Stimulated activated CD4-positive, alpha-beta T cell treated with anti-CD3 and anti-CD28 coated beads, Interleukin-15, amount 100 ng/mL, for 24 hours (primary cell): ENCODE results near the gene PRKCZ.
"Not testable (repeated sequence)": the region's sequence is repeated elsewhere in the genome, so short reads cannot be mapped to it uniquely, and the experiment has no call there.

Experiments used
- DNase-seq: peaks from one replicate; pipeline ENCODE4 v3.0.0-alpha.2; 2020

Gene PRKCZ

DNA sequence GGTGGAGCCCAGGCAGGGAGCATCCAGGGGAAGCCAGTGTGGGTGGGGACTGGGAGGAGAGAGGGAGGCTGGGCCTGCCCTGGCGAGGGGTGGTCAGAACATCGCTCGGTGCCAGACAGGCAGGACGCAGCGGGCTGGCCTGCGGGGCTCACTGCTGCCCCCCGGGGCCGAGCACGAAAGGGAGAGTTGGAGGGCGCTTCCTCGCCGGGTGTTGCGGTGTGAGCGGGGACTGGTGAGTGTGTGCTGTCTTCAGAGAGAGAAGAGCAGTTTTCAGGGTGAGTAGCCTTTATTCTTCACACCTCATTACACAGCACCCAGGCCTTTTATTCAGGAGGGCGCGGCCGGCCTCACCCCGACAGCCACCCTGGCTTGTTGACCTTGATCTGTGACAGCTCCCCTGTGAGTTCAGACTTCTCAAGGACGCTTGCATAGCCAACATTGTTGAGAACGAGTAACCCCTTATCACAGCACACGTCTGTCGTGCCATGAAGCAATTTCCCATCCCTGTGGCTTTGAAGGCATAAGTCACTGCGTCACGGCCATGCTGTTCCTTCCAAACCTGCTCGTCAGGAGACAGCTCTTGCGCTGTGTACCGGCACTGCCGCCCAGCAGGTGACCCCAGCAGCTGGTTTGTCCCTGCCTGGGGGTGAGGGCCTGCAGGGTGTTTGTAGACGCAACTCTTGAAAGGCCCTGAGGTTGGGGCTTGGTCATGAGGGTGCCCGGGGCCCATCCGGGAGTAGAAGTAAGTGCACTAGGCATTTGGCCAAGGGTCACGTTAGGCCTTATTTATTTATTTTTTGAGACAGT, 54.6 kb downstream of the PRKCZ start:
- no peak for DNase-seq

DNA sequence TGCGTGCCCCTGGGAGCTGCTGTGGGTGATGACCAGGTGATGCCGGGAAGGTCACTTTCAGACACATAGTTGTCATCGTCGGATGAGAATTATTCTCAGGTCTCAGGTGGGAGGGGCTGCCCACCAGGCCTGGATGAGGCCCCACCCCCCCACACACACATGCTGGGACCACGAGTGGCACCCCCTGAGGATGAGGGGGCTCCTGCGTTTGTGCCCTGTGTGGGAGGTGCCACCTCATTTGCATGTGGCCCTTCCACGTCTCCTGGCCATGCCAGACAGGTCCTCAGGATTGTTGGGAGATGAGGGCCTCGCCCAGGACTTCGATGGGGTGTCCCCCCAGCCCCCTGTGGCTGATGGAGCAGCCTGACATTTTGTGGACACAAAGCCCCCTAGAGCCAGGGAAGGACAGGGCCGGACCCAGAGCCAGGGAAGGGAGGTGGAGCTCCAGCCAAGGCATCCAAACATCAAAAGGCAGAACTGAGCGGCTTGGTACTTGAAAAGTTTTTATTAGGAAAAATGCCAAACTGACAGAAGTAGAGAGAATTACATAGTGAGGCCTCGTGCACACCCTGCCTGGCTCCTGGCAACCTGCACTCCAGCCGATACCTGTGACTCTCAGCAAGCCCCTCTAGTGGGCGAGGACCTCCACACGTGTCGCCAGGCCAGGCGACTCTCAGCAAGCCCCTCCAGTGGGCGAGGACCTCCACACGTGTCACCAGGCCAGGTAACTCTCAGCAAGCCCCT, 55.7 kb downstream of the PRKCZ start:
- no peak for DNase-seq

DNA sequence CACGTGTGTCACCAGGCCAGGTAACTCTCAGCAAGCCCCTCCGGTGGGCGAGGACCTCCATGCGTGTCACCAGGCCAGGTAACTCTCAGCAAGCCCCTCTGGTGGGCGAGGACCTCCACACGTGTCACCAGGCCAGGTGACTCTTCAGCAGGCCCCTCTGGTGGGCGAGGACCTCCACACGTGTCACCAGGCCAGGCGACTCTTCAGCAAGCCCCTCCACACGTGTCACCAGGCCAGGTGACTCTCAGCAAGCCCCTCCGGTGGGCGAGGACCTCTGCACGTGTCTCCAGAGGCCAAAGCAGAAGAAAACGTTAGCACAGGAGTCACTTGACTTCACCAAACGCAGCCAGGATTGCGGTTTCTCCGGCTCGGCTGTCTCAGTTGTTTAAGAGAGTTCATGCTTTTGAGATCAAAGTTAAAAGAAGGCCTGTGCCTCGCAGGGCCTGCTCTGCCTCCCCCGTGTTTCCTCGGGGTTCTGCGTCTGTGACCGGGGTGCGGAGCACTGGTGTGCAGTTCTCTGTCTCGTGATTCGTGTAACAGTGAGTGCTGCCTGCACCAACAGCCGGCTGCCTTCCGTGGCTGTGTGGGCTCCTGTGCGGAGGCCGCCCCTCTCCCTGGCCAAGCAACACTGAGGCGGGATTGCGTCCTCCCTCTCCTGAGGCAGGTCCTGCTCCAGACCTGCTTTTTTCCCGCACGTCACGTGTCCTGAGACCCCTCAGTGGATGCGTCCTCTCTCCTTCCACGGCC, 56.6 kb downstream of the PRKCZ start:
- DNase-seq: no peak

DNA sequence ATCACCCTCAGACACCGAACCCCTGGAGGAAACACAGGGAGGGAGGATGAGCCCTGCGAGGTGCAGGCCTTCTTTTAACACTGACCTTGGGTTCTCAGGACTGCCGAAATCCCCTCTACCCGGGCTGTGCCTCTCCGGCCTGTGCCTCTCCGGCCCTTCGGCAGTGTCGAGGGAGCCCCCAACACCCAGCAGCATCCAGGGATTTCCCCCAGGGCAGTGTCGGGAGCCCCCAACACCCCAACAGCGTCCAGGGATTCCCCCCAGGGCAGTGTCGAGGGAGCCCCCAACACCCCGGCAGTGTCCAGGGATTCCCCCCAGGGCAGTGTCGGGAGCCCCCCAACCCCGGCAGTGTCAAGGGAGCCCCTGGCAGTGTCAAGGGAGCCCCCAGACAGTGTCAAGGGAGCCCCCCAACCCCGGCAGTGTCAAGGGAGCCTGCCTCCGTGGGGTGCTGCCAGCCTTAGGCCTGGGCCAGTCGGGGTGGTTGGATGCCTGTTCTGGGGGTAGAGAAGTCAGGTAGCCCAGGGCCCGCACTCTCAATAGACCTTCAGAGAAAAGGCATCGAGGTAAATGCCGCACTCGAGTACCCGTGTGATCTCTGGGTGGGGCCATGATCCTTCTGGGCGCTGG, 57.5 kb downstream of the PRKCZ start:
- DNase-seq: no peak

DNA sequence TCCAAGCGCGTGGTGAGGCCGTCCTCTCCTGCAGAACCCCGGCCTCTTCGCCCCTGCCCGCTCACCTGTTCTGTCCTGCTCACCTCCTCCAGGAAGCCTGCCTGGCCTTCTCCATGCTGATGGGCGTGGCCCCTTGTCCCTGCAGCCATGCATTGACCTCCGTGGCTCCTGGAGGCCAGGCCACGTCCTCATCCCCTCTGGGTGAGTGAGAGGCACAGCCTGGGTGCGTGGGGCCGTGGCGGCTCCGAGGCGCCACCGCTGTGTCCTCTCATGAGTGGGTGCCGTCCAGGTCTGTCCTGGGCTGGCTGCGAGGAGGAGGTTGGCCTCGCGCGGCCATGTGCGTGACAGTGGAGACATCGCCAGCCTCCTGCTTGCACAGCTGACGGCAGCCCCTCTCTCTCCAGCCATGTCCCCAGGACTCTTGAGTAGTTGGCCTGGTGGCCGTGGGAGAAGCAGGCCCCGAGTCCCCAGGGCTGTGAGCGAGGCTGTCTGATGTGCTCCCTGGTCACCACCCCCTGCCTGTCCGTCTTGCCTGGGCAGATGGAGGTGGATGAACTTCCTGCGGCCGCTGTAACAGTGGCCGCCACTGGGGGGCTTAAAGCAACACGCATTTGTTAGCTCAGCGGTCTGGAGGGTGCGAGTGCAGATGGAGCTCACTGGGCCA, 58.1 kb downstream of the PRKCZ start:
- no peak for DNase-seq

DNA sequence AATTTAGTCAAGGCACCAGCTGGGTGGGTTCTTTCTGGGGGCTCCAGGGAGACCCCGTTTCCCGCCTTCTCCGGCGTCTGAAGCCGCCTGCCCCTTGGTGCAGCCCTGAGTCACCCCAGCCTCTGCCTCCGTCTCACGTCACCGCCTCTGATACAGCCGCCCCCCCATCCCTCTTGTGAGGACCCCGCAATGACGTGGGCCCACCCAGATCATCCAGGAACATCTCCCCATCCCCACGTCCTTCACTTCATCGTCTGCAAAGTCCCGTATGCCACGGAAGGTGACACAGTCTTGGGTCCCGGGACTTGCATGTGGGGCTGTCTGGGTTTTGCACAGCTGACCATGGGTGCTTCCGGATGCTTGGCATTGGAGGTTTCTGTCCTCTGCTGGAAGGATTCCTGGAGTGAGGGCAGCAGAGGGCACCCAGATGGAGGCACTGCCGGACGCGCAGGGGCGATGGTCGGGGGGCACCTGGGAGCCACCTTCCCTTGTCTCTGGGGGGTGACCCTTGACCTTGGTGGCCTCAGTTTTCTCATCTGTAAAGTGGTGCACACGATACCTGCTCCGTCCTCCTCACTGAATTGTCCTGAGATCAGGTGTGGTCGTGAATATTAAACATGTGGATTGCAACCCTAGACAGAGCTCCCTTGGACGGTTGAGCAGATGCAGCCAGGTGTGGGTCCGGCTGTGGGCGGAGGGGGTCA, 58.8 kb downstream of the PRKCZ start:
- DNase-seq: no peak

DNA sequence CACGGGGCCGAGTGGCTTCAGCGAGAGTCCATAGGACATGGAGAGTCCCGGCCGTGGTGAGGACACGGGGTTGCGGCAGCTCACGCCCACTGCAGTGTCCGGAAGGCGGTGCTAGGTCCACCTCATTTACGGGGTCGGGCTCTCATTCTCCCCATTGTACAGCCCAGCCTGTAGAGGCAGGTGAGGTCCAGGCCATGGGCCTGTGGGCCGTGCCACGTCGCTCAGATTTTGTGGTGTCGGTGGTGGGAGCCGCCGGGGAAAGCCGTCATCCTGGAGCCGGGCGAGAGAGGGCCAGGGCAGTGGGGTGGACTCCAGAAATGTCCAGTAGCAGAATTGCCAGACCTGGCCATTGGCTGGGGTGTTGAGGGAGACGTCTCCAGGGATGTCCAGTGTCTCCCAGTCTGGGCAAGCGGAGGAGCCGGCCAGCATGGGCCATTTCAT, 59.4 kb downstream of the PRKCZ start:
- DNase-seq: no peak

DNA sequence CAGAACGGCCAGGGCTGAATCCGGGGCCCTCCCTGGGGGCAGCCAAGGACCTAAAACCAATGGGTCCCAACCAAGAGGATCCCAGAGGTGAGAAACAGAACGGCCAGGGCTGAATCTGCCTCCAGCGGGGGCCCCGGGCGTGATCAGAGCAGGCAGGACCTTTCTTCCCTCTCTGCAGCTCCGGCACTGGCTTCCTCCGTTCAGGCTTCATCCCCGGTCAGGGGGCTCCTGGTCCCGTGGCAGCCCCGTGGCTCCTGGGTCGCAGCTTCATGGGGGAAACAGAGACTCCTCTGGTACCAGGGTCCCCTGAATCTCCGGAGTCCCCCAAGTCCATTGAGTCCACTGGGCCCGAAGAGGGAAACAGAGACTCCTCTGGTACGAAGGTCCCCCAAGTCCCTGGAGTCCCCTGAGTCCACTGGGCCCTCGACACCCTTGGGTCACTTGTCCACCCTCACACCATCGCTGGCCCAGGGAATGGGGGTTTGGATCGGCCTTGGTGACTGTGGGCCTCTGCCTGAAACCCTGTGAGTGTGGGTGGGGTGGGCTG, 60.1 kb downstream of the PRKCZ start:
- DNase-seq: no peak

DNA sequence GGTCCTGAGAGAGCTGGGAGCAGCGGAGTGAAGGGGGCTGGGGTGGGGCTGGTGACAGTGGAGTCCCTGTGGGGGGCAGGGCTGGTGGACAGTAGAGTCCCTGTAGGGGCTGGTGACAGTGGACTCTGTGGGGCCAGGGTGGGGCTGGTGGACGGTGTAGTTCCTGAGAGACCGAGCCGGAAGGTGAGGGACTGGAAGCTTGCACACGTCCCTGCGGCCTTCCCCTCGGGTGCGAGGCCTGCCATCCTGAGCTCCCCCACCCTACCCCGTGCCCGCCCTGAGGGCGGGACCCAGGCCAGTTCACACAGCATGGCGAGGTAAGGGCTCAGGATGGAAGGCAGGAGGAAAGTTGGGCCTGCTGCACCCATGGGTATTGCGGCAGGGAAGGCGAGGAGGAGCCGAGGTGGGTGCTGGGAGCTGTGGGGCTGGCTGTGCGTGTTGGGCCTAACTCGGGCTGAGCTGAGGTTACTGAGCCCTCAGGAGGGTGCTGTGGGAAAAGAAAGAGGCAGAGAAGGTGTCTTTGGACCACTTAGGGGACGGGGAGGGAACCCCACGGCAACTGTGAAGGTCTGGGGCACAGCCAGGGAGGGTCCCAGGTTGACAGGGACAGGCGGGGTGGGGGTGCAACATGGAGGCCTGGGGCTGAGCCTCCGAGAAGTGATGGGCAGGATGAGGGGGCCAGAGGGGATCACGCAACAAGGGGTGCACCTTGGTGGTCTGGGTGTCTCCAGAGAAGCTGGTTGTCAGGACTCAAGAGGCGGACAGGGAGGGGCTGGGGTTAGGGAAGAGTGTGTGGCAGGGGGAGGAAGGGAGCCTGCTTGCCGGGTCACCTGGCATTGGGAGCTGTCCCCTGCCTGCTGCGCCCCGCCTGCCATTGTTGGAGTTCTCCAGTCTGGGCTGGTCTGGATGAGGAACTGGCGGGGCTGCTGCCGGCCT, 60.8 kb downstream of the PRKCZ start:
- DNase-seq: no peak

DNA sequence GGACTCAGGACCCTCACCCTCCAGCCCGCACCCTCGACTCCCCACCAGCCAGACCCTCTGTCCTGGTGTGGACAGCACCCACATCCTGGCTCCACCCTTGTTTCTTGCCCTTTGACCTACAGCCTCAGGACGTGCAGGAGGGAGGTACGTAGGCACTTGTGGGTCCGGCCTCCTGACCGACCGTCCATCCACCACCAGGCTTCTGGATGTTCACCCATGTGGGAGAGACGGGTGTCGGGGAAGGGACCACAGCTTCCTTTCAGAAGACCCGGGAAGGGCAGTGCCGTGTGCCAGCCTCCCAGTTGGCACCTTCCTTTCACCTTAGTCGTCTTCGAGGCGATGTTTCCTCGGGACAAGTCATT, 61.4 kb downstream of the PRKCZ start:
- no peak for DNase-seq

DNA sequence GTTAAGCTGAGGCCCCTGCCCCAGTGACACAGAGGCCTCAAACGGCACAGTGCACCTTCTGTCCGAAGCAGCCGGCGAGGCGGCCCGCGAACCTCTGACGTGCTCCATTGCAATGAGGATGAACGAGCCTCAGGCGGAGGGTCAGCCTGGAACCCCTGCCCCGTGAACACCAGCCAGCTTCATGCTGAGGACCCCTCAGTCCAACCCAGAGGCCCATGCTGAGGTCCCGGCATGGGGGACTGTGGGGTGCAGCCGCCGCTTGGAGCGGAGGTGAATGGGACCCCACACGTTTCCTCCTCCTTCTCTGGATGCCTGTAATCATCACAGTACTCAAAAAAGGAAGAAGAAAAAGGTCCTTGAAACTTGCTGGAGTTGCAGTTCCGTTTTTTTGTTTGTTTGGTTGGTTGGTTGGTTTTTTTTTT, 62.1 kb downstream of the PRKCZ start:
- DNase-seq: no peak

DNA sequence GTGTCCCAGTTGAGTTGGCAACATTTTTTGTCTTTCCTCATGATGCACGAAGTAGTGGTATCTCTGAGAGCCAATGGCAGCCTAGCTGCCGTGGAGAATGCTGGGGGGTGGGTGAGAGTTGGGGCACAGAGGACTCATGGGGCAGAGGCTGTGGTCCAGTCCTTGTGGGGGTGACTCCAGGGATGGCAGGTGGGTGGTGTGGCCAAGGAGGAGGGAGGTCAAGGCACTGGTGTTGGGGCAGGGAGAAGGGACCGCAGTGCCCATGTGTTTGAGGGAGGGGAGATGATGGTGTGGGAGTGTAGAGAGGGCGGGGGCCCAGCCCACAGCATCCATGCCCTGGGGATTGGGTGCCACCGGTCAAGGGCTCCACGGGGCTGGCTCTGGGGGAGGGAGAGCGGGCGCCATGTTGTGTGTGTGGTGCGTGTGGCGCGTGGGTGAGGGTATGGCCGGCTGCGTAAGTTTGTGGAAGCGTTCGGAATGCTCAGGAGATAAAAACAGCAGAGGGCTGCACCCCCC, 63.5 kb downstream of the PRKCZ start:
- no peak for DNase-seq

DNA sequence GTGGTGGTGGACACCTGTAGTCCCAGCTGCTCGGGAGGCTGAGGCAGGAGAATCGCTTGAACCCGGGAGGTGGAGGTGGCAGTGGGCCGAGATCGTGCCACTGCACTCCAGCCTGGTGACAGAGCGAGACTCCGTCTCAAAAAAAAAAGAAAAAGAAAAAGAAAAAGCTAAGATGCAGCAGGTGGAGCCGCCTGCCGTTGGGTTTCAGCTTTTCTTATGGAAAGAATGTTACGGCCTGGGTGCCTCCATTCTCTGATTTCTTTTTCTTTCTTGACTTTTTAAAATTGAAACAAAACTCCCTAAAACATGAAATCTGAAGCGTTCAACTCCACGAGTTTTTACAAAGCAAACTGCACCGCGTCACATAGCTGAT, 64.4 kb downstream of the PRKCZ start:
- not testable (repeated sequence) for DNase-seq

DNA sequence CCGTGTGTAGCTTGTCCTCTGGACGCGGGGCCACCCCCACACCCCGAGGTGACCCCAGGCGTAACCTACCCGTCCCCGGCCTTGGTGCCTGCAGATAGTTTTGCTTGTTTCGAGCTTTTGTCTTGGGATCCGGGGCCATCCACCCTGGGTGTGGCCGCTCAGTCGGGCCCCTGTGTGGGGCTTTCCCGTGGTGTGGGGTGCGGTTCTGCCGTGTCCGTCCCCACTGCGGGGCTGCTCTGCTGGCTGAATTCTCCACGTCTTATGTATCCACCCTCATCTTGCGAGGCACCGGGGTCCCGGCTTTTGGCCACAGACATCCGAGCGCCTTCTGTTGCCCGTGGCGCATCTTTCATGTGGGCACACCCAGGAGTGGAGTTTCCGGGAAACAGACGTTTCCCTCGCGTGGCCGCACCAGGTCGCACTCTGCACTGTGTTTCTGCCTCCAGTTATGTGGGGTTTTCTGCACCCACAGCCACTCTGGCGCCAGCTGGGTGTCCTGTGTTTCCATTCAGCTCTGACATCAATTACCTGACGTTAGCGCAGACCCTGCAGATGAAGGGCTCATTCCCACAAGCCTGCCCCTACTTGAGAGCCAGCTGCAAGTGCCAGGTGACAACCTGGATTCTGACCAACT, 64.9 kb downstream of the PRKCZ start:
- no peak for DNase-seq

DNA sequence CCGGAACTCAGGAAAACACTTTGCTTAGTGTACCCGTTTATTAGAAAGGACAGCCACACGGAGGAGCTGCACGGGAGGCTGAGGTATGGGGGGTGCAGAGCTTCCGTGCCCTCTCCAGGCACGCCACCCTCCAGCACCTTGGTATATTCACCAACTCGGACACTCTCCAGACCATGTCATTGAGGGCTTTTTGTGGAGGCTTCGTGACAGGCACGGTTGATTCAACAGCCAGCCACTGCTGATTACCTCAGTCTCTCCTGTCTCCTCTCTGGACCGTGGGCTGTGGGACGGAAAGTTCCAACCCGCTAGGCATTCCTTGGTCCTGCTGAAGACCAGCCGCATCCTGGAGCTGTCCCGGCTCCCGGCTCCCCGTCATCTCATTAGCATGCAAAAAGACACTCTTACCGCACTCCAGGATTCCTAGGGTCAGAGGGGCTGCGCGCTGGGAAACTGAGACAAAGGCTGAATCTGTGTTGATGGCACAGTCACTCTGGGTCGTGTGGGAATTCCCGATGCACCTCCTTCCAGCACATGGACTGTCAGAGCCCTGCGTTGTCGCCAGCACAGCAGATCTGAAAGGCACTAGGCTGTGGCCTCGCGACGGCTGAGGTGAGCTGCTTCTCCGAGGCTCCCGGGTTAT, 65.6 kb downstream of the PRKCZ start:
- DNase-seq: no peak

DNA sequence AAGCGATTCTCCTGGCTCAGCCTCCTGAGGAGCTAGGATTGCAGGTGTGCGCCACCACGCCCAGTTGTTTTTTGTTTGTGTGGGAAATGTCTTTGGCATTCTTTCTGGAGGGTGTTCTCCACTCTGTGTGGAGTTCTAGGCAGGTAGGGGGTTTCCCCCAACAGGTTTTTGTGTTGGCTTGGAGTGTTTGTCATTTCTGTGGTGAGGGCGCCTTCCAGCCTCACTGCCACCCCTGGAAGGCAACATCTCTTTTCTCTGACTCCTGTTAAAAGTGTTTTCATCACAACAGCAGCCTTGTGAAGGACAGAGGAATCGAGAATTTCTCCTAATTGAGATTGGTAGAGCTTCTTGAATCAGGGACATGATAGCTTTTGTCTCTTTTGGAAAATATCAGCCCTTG, 69.7 kb downstream of the PRKCZ start:
- DNase-seq: no peak

DNA sequence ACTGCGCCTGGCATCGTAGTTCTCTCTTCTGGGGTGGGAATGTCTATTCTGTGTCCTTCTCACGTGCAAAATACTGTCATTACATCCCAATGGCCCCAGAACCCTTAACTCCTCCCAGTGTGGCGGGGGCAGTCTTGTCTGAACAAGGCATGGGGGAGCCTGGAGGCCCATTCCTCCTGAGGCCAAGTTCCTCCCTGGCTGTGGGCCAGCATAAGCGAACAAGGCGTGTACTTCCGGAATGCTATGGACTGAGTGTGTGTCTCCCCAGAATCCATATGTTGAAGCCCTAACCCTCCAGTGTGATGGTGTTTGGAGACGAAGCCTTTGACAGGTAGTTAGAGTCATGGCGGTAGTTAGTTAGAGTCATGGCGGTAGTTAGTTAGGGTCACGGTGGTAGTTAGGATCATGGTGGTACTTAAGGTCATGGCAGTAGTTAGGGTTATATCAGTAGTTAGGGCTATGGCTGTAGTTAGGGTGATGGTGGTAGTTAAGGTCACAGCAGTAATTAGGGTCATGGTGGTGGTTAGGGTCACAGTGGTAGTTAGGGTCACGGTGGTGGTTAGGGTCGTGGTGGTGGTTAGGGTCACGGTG, 71.0 kb downstream of the PRKCZ start:
- DNase-seq: no peak

DNA sequence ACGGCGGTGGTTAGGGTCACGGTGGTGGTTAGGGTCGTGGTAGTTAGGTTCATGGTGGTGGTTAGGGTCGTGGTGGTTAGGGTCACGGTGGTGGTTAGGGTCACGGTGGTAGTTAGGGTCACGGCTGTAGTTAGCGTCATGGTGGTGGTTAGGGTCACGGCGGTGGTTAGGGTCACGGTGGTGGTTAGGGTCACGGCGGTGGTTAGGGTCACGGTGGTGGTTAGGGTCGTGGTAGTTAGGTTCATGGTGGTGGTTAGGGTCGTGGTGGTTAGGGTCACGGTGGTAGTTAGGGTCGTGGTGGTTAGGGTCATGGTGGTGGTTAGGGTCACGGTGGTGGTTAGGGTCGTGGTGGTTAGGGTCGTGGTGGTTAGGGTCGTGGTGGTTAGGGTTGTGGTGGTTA, 71.6 kb downstream of the PRKCZ start:
- not testable (repeated sequence) for DNase-seq
